GM19035 (cell line): ENCODE data around the gene CCDC3.

ENCODE experiments used
- ATAC-seq: cut with Tn5 transposase; IDR thresholded peaks from one replicate; pipeline ENCODE4 v1.9.1; 2021; ENCODE audit not compliant: unreplicated experiment

CCDC3 gene

DNA sequence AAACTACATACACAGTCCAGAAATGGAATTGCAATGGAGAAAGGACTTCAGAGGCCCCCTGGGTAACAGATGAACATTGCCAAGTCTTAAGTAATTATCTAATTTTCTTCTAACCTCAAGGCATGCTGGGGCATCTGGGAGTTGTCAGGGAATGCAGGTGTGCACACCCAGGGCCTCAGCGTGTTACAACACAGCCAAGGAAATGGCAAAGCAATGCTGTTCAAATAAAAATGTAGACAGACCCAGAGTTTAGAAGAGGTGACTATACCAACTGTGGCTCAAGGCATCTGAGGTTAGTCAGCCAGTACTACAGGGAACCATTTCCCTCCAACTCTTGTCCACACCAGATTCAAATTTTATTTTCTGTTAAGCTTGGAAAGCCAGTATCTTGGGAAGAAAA lies 73.6 kb downstream of the CCDC3 start:
- no peak for ATAC-seq

- ATAC-seq: no peak
These were observed 75.7 kb downstream of the CCDC3 start for GRCh38 chr10:12925845-12926244.

GRCh38 chr10:12924911-12925310 lies 76.6 kb downstream of the CCDC3 start:
- no peak for ATAC-seq

DNA sequence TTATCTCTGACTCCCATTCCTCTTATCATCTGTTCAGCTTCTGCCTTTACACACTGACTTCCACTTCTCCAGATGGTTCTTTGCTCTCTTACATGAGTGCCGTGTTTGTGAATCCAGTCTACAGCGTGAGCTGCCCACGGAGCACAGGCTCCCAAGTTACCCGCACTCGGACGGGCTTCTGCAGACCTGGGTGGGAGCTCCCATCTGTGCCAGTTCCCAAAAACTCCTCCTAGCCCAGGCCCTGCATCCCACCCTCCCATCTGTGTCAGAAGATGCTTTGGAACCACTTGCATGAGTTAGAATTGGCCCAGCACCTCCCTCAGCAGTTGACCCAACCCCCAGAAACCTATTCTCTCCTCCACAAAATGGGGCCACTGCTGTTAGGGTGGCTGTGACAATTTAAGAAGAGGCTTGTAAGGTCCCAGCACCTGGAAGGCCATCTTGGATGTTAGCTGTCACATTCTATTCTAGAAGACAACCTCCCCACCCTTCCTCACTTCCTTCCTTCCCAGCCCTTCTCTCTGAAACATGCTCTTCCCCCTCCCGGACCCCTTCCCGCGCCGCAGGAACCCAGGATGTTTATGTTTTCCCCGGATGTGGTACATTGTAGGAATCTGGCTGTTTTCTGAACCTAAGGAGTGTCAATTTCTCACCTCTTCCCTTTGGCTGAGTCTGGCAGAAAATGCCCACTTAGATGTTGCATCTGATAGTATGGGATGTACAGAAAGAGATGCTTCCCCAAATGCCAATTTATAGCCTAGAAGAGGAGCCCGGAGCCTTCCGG lies 79.2 kb downstream of the CCDC3 start:
- ATAC-seq: no peak

- no peak for ATAC-seq
These were observed 80.3 kb downstream of the CCDC3 start for GRCh38 chr10:12921163-12921562.

DNA sequence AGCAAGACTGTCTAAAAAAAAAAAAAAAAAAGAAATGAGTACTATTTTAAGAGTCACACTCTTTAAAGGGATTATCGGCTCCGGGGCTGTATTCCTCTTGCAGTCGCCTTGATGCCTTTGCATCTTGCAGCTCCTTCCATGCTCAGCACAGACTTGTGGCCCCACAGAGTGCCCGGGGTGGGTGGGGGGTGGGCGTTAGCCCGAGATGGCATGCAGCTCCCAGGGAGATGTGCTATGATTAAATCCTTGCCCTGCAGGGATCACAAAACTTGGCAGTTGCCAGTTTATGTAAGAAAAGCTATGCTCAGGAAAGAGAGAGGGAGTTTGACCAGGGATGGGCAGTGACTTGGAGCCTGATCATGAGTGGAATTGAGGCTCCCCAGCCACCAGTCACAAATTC lies 81.9 kb downstream of the CCDC3 start:
- ATAC-seq: no peak

- no peak for ATAC-seq
These were observed 84.9 kb downstream of the CCDC3 start for GRCh38 chr10:12916587-12916986.

DNA sequence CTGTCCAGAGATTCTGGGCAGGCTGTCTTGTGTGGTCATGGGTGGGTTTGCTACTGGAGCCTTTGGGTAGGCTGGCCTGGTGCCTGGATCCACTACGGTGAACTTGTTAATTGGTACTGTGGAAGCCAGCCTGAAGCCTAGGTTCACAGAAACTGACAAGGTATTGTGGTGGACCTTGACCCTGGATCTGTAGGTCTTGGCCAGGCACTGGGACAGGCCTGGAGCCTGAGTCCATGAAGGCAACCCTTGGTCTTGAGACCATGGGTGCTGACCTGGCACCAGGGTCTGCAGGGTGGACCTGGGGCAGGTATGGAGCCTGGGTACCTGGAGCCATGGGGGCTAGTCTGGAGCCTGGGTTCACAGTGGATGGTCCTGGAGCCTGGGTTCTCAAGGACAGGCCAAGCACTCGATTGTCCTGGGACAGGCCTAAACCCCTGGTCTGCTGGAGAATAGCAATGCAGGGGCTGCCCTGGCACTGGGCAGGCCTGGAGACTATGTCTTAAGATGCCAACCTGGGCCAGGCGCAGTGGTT lies 85.8 kb downstream of the CCDC3 start:
- ATAC-seq: no peak

GRCh38 chr10:12914111-12914510 lies 87.4 kb downstream of the CCDC3 start:
- ATAC-seq: no peak

GRCh38 chr10:12911795-12912194 lies 89.7 kb downstream of the CCDC3 start:
- no peak for ATAC-seq

GRCh38 chr10:12910835-12911234 lies 90.7 kb downstream of the CCDC3 start:
- ATAC-seq: no peak

DNA sequence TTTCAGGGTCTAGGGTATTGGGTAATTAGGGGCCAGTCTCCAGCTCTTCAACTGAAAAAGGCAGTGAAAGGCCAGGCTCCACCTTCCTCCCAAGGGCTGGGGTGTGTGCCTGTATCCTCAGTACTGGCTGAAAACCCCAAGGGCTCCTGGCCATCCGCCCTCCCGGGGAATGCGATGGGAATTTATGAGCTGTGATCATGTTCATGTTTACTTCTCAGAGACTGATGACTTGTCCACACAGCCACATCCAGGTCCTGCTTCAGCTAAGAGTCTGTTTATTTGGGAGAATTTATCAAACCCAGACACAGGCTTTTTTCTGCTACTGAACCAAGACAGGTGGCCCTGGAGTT lies 91.7 kb downstream of the CCDC3 start:
- no peak for ATAC-seq

- ATAC-seq: no peak
These were observed 92.2 kb downstream of the CCDC3 start for GRCh38 chr10:12909182-12909835.

DNA sequence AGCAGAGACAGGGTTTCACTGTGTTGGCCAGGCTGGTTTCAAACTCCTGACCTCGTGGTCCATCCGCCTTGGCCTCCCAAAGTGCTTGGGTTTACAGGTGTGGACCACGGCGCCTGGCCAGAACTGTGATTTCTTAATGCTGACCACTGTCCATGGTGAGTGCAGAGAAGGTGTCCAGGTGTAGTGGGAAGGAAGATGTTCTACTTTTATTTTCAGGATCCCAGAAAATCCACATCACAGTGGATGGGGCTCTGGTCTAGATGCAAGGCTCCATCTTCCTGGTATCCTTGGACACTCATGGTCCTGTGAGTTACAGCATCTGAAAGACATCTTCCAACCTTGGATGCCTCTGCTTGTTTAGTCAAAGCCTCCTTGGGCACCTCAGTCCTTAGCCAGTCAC lies 92.7 kb downstream of the CCDC3 start:
- no peak for ATAC-seq

- no peak for ATAC-seq
These were observed 93.9 kb downstream of the CCDC3 start for GRCh38 chr10:12907656-12908055.

DNA sequence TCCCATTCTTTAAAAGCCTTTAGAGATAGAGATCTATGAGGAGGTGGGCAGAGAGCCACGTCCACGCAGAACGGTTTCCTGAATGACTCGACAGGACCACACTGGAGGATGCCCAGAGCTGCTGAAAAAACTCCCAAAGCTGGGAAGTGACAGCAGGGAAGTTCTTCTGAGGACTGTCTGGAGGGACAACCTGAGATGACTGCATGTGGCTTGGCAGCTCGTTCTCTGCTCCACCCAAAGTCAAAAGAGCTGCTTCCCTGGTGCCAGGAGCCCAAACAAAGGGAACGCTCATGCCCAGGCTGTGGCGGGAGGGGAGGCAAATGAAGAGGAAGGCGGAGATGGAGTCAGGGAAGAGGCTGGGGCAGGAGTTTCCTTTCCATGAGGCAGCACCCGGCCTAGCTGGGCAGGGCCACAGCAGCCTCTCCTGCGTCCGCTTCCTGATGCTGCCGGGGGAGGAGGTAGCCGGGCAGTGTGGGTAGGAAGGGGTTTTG lies 95.4 kb downstream of the CCDC3 start:
- ATAC-seq: no peak

GRCh38 chr10:12905067-12905466 lies 96.4 kb downstream of the CCDC3 start:
- no peak for ATAC-seq

DNA sequence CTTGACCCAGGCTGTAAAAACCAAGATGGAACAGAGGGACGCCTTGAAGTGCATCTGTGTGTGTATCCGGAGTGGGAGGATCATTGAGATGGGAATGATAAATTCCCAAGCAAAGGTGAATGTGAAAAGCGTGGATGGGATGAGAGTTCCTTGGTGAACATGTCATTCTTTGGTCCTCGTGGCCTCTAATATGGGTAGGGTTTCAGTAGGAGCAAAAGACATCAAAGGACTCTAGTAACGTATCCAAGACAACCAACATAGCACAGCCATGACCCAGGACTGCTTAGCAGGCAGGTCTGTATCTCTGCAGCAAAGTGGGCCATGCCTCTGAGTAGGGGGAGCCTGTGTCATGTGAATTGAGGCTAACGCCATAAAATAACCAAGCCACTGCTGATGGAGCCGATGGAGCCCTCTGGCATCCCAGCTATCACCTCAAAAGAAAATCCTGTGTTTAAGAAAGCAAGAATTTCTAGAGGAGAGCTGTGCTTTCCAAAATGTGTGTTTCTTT lies 98.6 kb downstream of the CCDC3 start:
- ATAC-seq: no peak

DNA sequence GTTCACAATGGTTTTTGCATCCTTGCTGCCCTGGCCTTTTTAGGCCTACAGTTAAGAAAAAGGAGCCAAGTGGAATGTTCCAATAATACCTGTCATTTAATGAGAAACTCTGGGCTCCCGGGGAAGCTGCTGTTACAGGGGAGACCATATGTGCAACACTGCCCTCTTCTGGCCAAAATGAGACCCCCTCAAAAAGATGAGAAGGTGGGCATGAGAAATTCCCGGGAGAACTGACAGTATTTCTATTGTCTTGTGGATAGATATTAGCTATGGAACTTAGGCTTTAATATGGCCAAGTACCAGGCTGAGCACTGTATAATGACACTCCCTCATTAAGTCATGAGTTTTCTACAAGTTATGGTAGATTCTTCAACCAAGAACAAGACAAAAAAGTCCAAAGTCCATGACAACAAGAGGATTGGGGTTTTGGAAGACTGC lies 99.4 kb downstream of the CCDC3 start:
- ATAC-seq: no peak

DNA sequence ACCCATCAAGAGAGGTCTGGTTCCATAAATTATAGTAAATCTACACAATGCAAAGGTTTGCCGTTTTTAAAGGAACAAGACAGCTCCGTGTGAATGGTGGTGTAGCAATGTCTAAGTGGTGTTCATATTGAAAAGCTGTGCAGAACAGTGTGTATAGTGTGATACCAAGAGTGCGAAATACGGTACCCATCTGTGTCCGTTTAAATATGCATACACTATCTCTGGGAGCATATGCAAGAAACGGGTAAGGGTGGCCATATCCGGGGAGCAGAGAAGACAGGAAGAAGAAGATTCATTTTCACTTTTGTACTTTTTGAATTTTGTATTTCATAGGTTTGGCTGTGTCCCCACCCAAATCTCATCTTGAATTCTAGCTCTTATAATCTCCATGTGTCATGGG lies 102.0 kb downstream of the CCDC3 start:
- ATAC-seq: no peak

- ATAC-seq: no peak
These were observed 103.2 kb downstream of the CCDC3 start for GRCh38 chr10:12898271-12898670.

DNA sequence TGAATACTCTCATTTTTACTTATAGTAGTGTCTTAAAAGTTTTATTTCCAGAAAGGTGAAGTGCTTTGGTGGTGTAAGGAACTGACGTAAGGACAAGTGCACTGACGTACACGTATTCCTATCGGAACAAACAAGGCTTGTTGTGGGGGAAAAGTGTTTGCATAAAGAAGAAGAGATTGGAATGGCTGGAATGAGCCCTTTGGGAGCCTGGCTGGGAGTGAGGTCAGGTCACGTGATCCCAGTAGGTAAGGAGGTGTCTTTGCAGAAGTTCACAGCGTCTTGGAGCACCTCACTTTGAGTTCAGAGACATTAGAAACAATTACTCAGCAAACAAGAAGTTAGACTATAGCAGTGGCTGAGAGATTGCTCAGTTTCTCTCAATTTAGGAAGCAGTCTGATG lies 104.2 kb downstream of the CCDC3 start:
- ATAC-seq: no peak
